IMR-90 (cell line): ENCODE measurements around the gene PARD3. TPM values are rescaled to one million over a fixed set of nuclear protein-coding genes. Genes with fewer than 3 reads are reported as not detected.

Source experiments
- ATAC-seq: fragments of 200-7000 bp; cut with Tn5 transposase; 2 replicates; pipeline ENCODE4 v1.9.1; 2020; ENCODE audit warnings: low read depth, mild to moderate bottlenecking, moderate library complexity
- BruUV-seq: library from RNA; stranded (reverse); fragments of 400-500 nt; replicated peaks from 2 replicates; lab custom pipeline; 2021; lab: Mats Ljungman, UMichigan
- CTCF ChIA-PET: fragments of 300-600 bp; formaldehyde crosslinking; extraction: SDS; loops from one replicate; lab custom pipeline; 2021; ENCODE audit warnings: antibody characterized with exemption; lab: Yijun Ruan, JAX
- POLR2A ChIA-PET: fragments of 300-600 bp; sonication (Branson Sonifier 250); formaldehyde crosslinking; loops from one replicate; lab custom pipeline; 2022; ENCODE audit warnings: antibody characterized with exemption; ENCODE audit not compliant: unreplicated experiment; lab: Charles Lee
- DNase-seq: peaks from one replicate; pipeline ENCODE4 v3.0.0; 2013
- H2AFZ ChIP-seq: replicated peaks from 2 replicates; pipeline ENCODE3; 2013; ENCODE audit warnings: low read length, mild to moderate bottlenecking; ENCODE audit not compliant: poor library complexity
- H2AK5ac ChIP-seq: 2 replicates; pipeline ENCODE4 v1.6.1; 2013; ENCODE audit warnings: low read depth, low read length, inconsistent platforms
- H2AK9ac ChIP-seq: replicated peaks from 2 replicates; pipeline ENCODE3; 2013; ENCODE audit warnings: mild to moderate bottlenecking, low read depth, low read length, moderate library complexity; ENCODE audit not compliant: poor library complexity
- H2BK120ac ChIP-seq: 2 replicates; pipeline ENCODE4 v1.6.1; 2013; ENCODE audit warnings: low read depth, low read length, inconsistent platforms
- H2BK15ac ChIP-seq: 3 replicates; pipeline ENCODE4 v1.6.1; 2013; ENCODE audit warnings: low read depth, low read length, inconsistent platforms
- H2BK20ac ChIP-seq: 2 replicates; pipeline ENCODE4 v1.6.1; 2013; ENCODE audit warnings: low read depth, mild to moderate bottlenecking, inconsistent platforms, low read length, moderate library complexity
- H2BK5ac ChIP-seq: 2 replicates; pipeline ENCODE4 v1.6.1; 2013; ENCODE audit warnings: mild to moderate bottlenecking, low read depth, low read length, inconsistent platforms; ENCODE audit not compliant: poor library complexity, severe bottlenecking
- H3K14ac ChIP-seq: replicated peaks from 2 replicates; pipeline ENCODE4 v1.6.1; 2013; ENCODE audit warnings: low read depth, low read length, inconsistent platforms
- H3K18ac ChIP-seq: 2 replicates; pipeline ENCODE4 v1.6.1; 2013; ENCODE audit warnings: low read depth, low read length, control low read depth
- H3K23ac ChIP-seq: 2 replicates; pipeline ENCODE4 v1.6.1; 2013; ENCODE audit warnings: low read depth, low read length, inconsistent platforms
- H3K27ac ChIP-seq: 2 replicates; pipeline ENCODE4 v1.5.1; 2013; ENCODE audit warnings: mild to moderate bottlenecking, control low read depth, low read length; ENCODE audit not compliant: insufficient read depth
- H3K27me3 ChIP-seq: 2 replicates; pipeline ENCODE4 v1.6.1; 2013; ENCODE audit warnings: low read length; ENCODE audit not compliant: control insufficient read depth, insufficient read depth
- H3K36me3 ChIP-seq: 2 replicates; pipeline ENCODE4 v1.6.1; 2013; ENCODE audit warnings: low read length, mixed read lengths; ENCODE audit not compliant: control insufficient read depth, insufficient read depth
- H3K4ac ChIP-seq: 2 replicates; pipeline ENCODE4 v1.6.1; 2013; ENCODE audit warnings: low read depth, low read length, inconsistent platforms
- H3K4me1 ChIP-seq: 2 replicates; pipeline ENCODE4 v1.6.1; 2013; ENCODE audit warnings: low read length, mixed read lengths; ENCODE audit not compliant: control insufficient read depth, insufficient read depth
- H3K4me2 ChIP-seq: 2 replicates; pipeline ENCODE4 v1.6.1; 2013; ENCODE audit warnings: low read depth, mild to moderate bottlenecking, control low read depth, low read length, moderate library complexity
- H3K4me3 ChIP-seq: 2 replicates; pipeline ENCODE4 v1.5.1; 2013; ENCODE audit warnings: low read depth, mild to moderate bottlenecking, control low read depth, low read length, moderate library complexity; ENCODE audit not compliant: insufficient read depth
- H3K56ac ChIP-seq: 2 replicates; pipeline ENCODE4 v1.6.1; 2013; ENCODE audit warnings: low read length, inconsistent platforms; ENCODE audit not compliant: insufficient read depth; ENCODE audit errors: extremely low read depth
- H3K79me1 ChIP-seq, 2 experiments: 2 replicates each; pipeline ENCODE4 v1.6.1; 2013; ENCODE audit warnings: low read length in 2 of 2, inconsistent platforms in 1 of 2, low read depth in 1 of 2
- H3K9ac ChIP-seq: 2 replicates; pipeline ENCODE4 v1.6.1; 2013; ENCODE audit warnings: low read depth, low read length, control low read depth
- H3K9me1 ChIP-seq: 2 replicates; pipeline ENCODE4 v1.6.1; 2013; ENCODE audit warnings: low read length, inconsistent platforms; ENCODE audit not compliant: insufficient read depth
- H3K9me3 ChIP-seq: 2 replicates; pipeline ENCODE4 v1.6.1; 2013; ENCODE audit warnings: low read length; ENCODE audit not compliant: control insufficient read depth, insufficient read depth
- H4K20me1 ChIP-seq: 2 replicates; pipeline ENCODE4 v1.6.1; 2013; ENCODE audit warnings: low read length, inconsistent platforms; ENCODE audit not compliant: insufficient read depth
- H4K5ac ChIP-seq: 2 replicates; pipeline ENCODE4 v1.6.1; 2013; ENCODE audit warnings: mild to moderate bottlenecking, low read depth, low read length, control low read depth
- H4K8ac ChIP-seq, 2 experiments: 2 replicates each; pipeline ENCODE4 v1.6.1; 2013; ENCODE audit warnings: low read depth in 2 of 2, low read length in 2 of 2, control low read depth in 1 of 2, inconsistent platforms in 1 of 2
- H4K91ac ChIP-seq: 2 replicates; pipeline ENCODE4 v1.6.1; 2013; ENCODE audit warnings: low read depth, low read length, inconsistent platforms; ENCODE audit not compliant: insufficient read depth
- CEBPB ChIP-seq: IDR thresholded peaks from 2 replicates; pipeline ENCODE4 v1.6.1; 2012; ENCODE audit warnings: low read depth, low read length, improper control_type of control experiment
- FOS ChIP-seq: fragments of 150-350 bp; IDR thresholded peaks from 2 replicates; pipeline ENCODE4 v1.6.1; 2016; ENCODE audit warnings: low read depth, low read length
- MAFK ChIP-seq: IDR thresholded peaks from 2 replicates; pipeline ENCODE4 v1.6.1; 2012; ENCODE audit warnings: low read depth, low read length, improper control_type of control experiment
- NFE2L2 ChIP-seq: fragments of 150-350 bp; IDR thresholded peaks from 2 replicates; pipeline ENCODE4 v1.6.1; 2016; ENCODE audit warnings: low read depth, mild to moderate bottlenecking, low read length
- POLR2A ChIP-seq: IDR thresholded peaks from 2 replicates; pipeline ENCODE4 v1.6.1; 2012; ENCODE audit warnings: mild to moderate bottlenecking, low read depth, low read length
- USF2 ChIP-seq: fragments of 150-350 bp; IDR thresholded peaks from 2 replicates; pipeline ENCODE4 v1.6.1; 2017; ENCODE audit warnings: mild to moderate bottlenecking, antibody characterized with exemption, low read length, low read depth
- WGBS, 2 experiments: methylation state at CpG; one replicate each; pipeline versions ENCODE4 v1.1.5 to v1.1.7; 2013; ENCODE audit warnings: missing lambda C conversion rate in 2 of 2; ENCODE audit not compliant: insufficient read length in 1 of 2; ENCODE audit errors: extremely low coverage in 2 of 2; 5-methylcytosine and 5-hydroxymethylcytosine counted together
- dilution Hi-C: fragments of 300-500 bp; cut with HindIII; formaldehyde crosslinking; loops from one replicate; pipeline ENCODE4 v1.14.3; 2018; ENCODE audit warnings: low sequenced_read_pairs; ENCODE audit not compliant: unreplicated experiment
- in situ Hi-C: fragments of 300-500 bp; cut with MboI; formaldehyde crosslinking; loops from 3 replicates; pipeline ENCODE4 v1.14.3; 2019; ENCODE audit warnings: low sequenced_read_pairs, inconsistent platforms, mixed read lengths
- intact Hi-C: fragments of 100-400 bp; cut with micrococcal nuclease; formaldehyde crosslinking; loops from 2 replicates; pipeline ENCODE4 v1.10.0; 2022
- polyA plus RNA-seq, 3 experiments: library from polyadenylated mRNA; depleted of rRNA; stranded (reverse); fragments of >200 nt; gene quantifications; 2 replicates each; pipeline ENCODE4 v1.2.3, GENCODE V29; 2012; ENCODE audit warnings: low replicate concordance in 1 of 3
- total RNA-seq: library from RNA; depleted of rRNA; stranded (reverse); fragments of >200 nt; gene quantifications from 2 replicates; pipeline ENCODE4 v1.2.3, GENCODE V29; 2012
- TF ChIP-seq, protein P1 (sequence below): conservative IDR thresholded peaks from 2 replicates; pipeline ENCODE4 v1.5.1; 2012; ENCODE audit warnings: mild to moderate bottlenecking, low read depth, low read length, improper control_type of control experiment

PARD3 gene
- total and polyA plus RNA-seq, 2 of the 4 experiments (the other 2 are of a cell fraction), result 14.6 to 37.5 TPM

DNA sequence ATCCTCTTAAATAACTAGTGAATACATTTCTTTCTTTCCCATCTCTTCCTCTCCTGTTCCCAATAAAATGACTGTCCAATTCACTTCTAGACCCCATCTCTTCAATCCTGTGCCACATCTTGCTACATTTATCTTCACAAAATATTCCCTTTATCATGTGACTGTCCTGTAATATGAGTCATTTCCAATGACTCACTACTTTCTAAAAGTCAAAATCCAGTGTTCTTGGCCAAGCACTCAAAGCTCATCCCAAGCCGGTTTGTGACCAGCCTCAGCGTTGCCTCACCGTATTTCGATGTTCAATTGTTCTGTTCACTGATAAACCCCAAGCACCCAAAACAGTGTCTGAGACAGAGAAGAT is 104.7 kb downstream of the PARD3 start:
- Histone ChIP-seq H3K56ac (no peak overlapping the region), H2BK20ac (peak overlapping the region; percentile 35; the same call in 1 of the 2 replicates), H4K8ac (no peak overlapping the region; a peak in 1 of 4 replicates), H2AK5ac (no peak overlapping the region), H4K20me1 (peaks cover 9% of the 10 kb centered on the region; the same call in 1 of the 2 replicates), H3K9me1 (peaks cover 31% of the 10 kb centered on the region), H3K4me3 (no peak overlapping the region), H2BK5ac (no peak overlapping the region), H3K9ac (no peak overlapping the region), H4K5ac (no peak overlapping the region), H3K18ac (0 out of 2 replicates have a peak overlapping the region, but pooled peaks have one; percentile 45), H3K79me1 (peaks cover 48 to 71% of the 10 kb centered on the region in 2 experiments), H3K14ac (no peak overlapping the region; the same call in 1 of the 2 replicates), H3K27ac (peak overlapping the region; percentile 38; the same call in 1 of the 2 replicates), H3K9me3 (no peaks in the 10 kb centered on the region), H3K27me3 (no peaks in the 10 kb centered on the region), H2AFZ (no peak overlapping the region), H3K4me2 (peak overlapping the region; percentile 25; the same call in 1 of the 2 replicates), H3K23ac (no peak overlapping the region), H3K36me3 (no peaks in the 10 kb centered on the region), H4K91ac (peak overlapping the region; percentile 30; the same call in 1 of the 2 replicates), H3K4me1 (peaks cover 32% of the 10 kb centered on the region), H3K4ac (peak overlapping the region; percentile 62; the same call in 1 of the 2 replicates), H2BK120ac (peak overlapping the region; percentile 26), H2BK15ac (peak overlapping the region; percentile 38; the same call in 1 of the 3 replicates), H2AK9ac (no peak overlapping the region)
- in situ Hi-C loops (no loop called here), intact Hi-C loops (no loop called here), dilution Hi-C loops (no loop called here)
- 0% methylated on average over 1 of the region's 4 CpGs; no CpG with 5 or more reads in 1 of the 2 experiments for WGBS, 2 experiments
- DNase-seq (peak; percentile 78), ATAC-seq (peak; percentile 30; the same call in 1 of the 2 replicates)
- ChIA-PET POLR2A (no interaction called here), CTCF (interaction anchor here (0.7 to 1.3 kb wide), 2 partner anchors 22 to 151 kb away, joined by 3 read pairs; no protein-coding TSS in a partner anchor)
- TF ChIP-seq NFE2L2, result peak; percentile 20; the same call in 1 of the 2 replicates
- no peak for TF ChIP-seq MAFK
- TF ChIP-seq, protein P1, sequence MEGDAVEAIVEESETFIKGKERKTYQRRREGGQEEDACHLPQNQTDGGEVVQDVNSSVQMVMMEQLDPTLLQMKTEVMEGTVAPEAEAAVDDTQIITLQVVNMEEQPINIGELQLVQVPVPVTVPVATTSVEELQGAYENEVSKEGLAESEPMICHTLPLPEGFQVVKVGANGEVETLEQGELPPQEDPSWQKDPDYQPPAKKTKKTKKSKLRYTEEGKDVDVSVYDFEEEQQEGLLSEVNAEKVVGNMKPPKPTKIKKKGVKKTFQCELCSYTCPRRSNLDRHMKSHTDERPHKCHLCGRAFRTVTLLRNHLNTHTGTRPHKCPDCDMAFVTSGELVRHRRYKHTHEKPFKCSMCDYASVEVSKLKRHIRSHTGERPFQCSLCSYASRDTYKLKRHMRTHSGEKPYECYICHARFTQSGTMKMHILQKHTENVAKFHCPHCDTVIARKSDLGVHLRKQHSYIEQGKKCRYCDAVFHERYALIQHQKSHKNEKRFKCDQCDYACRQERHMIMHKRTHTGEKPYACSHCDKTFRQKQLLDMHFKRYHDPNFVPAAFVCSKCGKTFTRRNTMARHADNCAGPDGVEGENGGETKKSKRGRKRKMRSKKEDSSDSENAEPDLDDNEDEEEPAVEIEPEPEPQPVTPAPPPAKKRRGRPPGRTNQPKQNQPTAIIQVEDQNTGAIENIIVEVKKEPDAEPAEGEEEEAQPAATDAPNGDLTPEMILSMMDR, result no peak
- TF ChIP-seq CEBPB, result peak; percentile 47
- no peak for TF ChIP-seq POLR2A
- peak; percentile 64 for TF ChIP-seq USF2
- peak; percentile 90 for TF ChIP-seq FOS
- no TSS peak for BruUV-seq
